ENCODE measurements around the gene LATS1.

Gene LATS1

DNA sequence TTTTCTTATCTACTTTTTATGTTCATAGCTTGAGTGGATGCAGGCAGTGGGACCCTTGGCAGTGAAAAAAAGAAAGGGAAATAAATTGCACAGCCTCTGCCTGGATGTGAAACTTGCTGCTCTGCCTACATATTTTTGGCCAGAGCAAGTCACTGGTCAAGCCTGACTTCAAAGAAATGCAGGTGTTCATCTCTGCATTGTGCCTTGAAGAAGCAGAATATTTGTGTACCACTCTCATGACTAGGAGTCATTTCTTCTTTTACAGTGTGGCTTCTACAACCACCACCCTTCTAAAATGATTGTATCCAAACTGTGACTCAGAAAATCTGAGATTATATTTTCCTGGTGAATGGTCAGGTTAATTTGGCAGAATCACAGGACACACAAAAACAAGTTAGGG, 66.8 kb downstream of the LATS1 start:
- no peaks in the 10 kb centered on the region for H3K27me3 ChIP-seq (ENCODE audit: low read depth, low read length)
- H3K36me3 ChIP-seq (ENCODE audit: control insufficient read depth in 1 of 2, insufficient read depth in 2 of 2, low read length in 2 of 2) = no peaks in the 10 kb centered on the region
- peaks cover 0 to 2% of the 10 kb centered on the region in 2 donors for H3K4me1 ChIP-seq (ENCODE audit: control insufficient read depth in 1 of 2, insufficient read depth in 2 of 2, low read length in 2 of 2)
- no peak overlapping the region for H3K27ac ChIP-seq (ENCODE audit: low read length)
- no peak overlapping the region for H3K4me3 ChIP-seq (ENCODE audit: low read depth in 1 of 2, low read length in 2 of 2)
- no peaks in the 10 kb centered on the region for H3K9me3 ChIP-seq (ENCODE audit: control insufficient read depth in 1 of 2, low read length in 2 of 2)

DNA sequence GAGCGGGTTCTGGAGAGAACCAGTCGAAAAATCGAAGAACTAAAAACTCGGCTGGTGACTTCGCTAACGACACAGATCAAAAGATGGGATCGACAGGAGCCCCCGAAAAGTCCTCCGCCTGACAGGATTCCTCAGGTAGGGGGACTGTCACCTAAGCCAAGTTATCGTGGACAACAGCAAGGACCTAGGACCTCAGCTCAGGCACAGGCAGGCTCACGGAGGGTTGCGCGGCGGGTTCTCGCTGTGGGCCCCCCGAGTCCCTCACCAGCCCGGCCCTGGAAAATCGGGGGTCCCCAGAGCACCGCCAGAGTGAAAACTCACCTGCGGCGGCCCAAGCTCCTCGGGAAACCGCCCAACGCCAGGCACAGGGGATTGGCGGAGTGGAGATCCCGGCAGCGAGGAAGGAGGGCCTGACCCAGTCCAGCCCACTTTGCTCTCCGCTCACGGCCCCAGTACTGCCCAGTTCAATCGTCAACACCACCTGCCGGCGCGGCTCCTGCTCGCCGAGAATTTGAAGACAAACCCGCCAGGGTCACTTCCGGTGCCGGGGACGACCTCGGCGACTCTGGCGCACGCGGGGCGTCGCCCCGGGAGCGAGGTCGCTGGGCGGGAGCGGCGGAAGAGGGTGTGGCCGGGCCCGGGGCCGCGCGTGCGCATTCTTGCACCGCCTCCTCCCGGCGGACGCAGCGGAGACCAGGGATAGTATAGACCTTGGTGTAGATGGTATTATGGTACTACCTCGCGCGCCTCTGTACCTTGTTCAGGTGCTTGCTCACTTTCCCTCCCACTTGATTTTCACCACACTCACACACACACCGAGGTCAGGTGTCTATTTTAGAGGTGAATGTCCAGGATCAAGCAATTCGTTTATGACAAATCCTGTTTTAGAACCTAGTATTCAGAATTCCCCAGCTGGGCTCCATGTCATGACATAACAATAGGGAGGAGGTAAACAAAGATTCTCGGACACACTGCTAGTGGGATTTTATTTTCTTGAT, 69.5 kb downstream of the LATS1 start, which contains the start of gene KATNA1:
Gene KATNA1 (minus strand): TSS at position 567 of the 998 bp plus-strand sequence. CDS start 10,167 bp downstream, outside the sequence.
- peaks cover 0 to 4% of the 10 kb centered on the region in 2 donors for H3K4me1 ChIP-seq (ENCODE audit: control insufficient read depth in 1 of 2, insufficient read depth in 2 of 2, low read length in 2 of 2)
- H3K27ac ChIP-seq (ENCODE audit: low read length) = peak within 1 kb of the TSS; percentile 69
- no peaks in the 10 kb centered on the region for H3K36me3 ChIP-seq (ENCODE audit: control insufficient read depth in 1 of 2, insufficient read depth in 2 of 2, low read length in 2 of 2)
- no peaks in the 10 kb centered on the region for H3K27me3 ChIP-seq (ENCODE audit: low read depth, low read length)
- H3K9me3 ChIP-seq (ENCODE audit: control insufficient read depth in 1 of 2, low read length in 2 of 2) = no peaks in the 10 kb centered on the region
- peak within 1 kb of the TSS; percentile 90 to 93 for H3K4me3 ChIP-seq (ENCODE audit: low read depth in 1 of 2, low read length in 2 of 2)

DNA sequence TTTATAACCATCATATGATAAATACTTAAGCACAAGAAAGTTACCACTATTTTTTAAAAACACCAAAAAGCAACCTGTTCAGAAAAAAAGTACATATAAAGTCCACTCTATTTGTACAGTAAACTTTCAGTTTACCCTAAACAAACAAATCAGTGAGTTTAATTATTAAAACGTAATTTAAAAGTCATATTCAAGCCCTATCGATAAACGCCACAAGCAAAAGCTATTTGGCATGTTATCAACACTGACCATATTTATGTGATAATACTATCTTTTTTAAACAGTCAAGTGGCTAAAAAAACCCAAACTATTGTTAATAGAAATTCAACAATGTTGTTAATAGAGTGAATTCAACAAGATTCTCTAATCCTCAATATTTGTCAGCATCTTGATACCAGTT, 71.3 kb downstream of the LATS1 start:
- no peak overlapping the region for H3K27ac ChIP-seq (ENCODE audit: low read length)
- no peaks in the 10 kb centered on the region for H3K9me3 ChIP-seq (ENCODE audit: control insufficient read depth in 1 of 2, low read length in 2 of 2)
- peaks cover 0 to 4% of the 10 kb centered on the region in 2 donors for H3K4me1 ChIP-seq (ENCODE audit: control insufficient read depth in 1 of 2, insufficient read depth in 2 of 2, low read length in 2 of 2)
- no peaks in the 10 kb centered on the region for H3K36me3 ChIP-seq (ENCODE audit: control insufficient read depth in 1 of 2, insufficient read depth in 2 of 2, low read length in 2 of 2)
- H3K27me3 ChIP-seq (ENCODE audit: low read depth, low read length) = no peaks in the 10 kb centered on the region
- peak overlapping the region; percentile 9 to 93 for H3K4me3 ChIP-seq (ENCODE audit: low read depth in 1 of 2, low read length in 2 of 2)

DNA sequence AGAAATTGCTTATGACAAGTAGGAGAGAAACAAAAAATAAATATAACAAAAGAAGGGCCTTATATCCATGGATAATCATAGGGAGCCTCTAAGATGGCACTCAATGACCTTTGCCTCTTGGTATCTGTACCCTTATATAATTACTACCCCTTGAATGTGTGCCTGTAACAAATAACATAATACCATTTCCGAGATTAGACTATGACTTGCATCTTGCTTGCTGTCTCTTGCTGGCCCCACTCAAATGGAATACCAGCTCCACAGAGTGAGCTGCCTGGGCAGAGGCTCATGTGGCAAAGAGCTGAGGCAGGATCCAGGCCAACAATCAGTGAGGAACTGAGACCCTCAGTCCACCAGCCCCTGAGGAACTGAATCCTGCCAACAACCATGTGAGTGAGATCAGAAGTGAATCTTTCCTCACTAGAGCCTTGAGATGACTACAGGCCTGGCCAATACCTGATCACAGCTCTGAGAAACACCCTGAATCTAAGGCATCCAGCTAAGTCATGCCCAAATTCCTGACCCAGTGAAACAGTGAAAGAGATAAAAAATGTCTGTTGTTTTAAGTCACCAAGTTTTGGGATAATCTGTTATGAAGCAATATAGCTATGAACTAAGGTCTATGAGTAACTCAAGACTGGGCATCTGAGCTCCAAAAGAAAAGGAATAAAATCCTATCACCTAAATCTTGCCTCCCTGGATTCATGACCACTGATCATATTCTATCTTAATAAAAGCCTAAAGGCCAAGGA, 74.9 kb downstream of the LATS1 start:
- Histone ChIP-seq H3K4me1 (ENCODE audit: control insufficient read depth in 1 of 2, insufficient read depth in 2 of 2, low read length in 2 of 2) (peaks cover 0 to 4% of the 10 kb centered on the region in 2 donors), H3K9me3 (ENCODE audit: control insufficient read depth in 1 of 2, low read length in 2 of 2) (no peaks in the 10 kb centered on the region), H3K36me3 (ENCODE audit: control insufficient read depth in 1 of 2, insufficient read depth in 2 of 2, low read length in 2 of 2) (peaks cover 0 to 4% of the 10 kb centered on the region in 2 donors), H3K27me3 (ENCODE audit: low read depth, low read length) (no peaks in the 10 kb centered on the region), H3K27ac (ENCODE audit: low read length) (no peak overlapping the region), H3K4me3 (ENCODE audit: low read depth in 1 of 2, low read length in 2 of 2) (no peak overlapping the region)

DNA sequence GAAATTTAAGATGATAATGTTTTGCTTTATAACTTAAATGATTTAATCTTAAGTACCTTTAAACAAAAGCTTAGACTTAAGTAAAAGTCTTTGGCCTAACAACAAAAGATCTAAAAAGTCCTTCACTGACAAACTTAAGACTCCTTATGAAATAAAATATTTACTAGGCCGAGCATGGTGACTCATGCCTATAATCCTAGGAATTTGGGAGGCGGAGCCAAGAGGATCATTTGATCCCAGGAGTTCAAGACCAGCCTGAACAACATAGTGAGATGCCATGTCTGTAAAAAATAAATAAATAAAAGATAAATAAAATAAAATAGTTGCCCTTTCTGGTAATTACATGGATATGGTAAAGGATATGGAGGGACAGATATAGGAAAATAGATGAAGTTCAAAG, 81.8 kb downstream of the LATS1 start:
- no peaks in the 10 kb centered on the region for H3K4me1 ChIP-seq (ENCODE audit: control insufficient read depth in 1 of 2, insufficient read depth in 2 of 2, low read length in 2 of 2)
- H3K36me3 ChIP-seq (ENCODE audit: control insufficient read depth in 1 of 2, insufficient read depth in 2 of 2, low read length in 2 of 2) = peaks cover 0 to 17% of the 10 kb centered on the region in 2 donors
- no peak overlapping the region for H3K4me3 ChIP-seq (ENCODE audit: low read depth in 1 of 2, low read length in 2 of 2)
- no peak overlapping the region for H3K27ac ChIP-seq (ENCODE audit: low read length)
- no peaks in the 10 kb centered on the region for H3K9me3 ChIP-seq (ENCODE audit: control insufficient read depth in 1 of 2, low read length in 2 of 2)
- no peaks in the 10 kb centered on the region for H3K27me3 ChIP-seq (ENCODE audit: low read depth, low read length)

DNA sequence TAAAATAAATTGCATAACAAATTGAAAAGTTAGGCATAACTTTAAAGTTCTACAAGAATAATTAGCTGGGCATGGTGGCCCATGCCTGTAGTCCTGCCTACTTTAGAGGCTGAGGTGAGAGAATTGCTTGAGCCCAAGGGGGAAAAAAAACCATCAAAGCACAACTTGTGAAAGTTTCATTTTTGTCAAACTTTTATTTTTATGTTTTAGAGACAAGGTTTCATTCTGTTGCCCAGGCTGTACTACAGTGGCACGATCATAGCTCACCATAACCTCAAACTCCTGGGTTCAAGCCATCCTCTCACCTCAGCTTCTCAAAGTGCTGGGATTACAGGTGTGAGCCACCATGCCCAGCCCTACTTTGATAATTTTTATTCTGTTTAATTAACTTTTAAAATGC, 83.6 kb downstream of the LATS1 start:
- no peaks in the 10 kb centered on the region for H3K27me3 ChIP-seq (ENCODE audit: low read depth, low read length)
- H3K4me3 ChIP-seq (ENCODE audit: low read depth in 1 of 2, low read length in 2 of 2) = no peak overlapping the region
- no peaks in the 10 kb centered on the region for H3K4me1 ChIP-seq (ENCODE audit: control insufficient read depth in 1 of 2, insufficient read depth in 2 of 2, low read length in 2 of 2)
- no peak overlapping the region for H3K27ac ChIP-seq (ENCODE audit: low read length)
- H3K9me3 ChIP-seq (ENCODE audit: control insufficient read depth in 1 of 2, low read length in 2 of 2) = no peaks in the 10 kb centered on the region
- H3K36me3 ChIP-seq (ENCODE audit: control insufficient read depth in 1 of 2, insufficient read depth in 2 of 2, low read length in 2 of 2) = peaks cover under 1 to 23% of the 10 kb centered on the region in 2 donors

DNA sequence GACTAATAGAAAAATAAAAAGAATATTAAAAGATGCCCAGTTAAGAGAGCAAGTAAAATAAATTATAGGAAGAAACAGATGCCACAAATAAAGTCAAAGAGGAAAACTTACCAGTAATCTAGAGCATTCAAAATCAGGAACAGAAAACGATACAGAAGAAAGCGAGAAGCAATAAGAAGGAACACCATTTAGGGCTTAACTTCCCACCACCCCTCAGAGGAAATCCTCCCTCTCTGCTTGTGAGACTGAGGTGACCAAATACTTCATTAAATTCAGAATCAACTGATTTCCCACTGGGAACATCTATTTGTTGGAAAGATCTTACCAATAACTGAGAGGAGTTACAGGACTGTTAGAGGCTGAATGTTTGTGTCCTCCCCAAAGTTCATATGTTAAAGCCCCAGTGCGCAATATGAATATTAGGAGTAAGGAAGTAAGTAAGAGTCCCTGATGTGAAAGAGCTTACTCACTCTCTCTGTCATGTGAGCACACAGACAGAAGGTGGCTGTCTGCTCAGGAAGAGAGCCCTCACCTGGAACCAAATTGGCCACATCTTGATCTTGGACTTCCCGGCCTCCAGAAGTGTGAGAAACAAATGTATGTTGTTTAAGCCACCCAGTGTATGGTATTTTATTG, 88.9 kb downstream of the LATS1 start:
- peaks cover 6 to 23% of the 10 kb centered on the region in 2 donors for H3K36me3 ChIP-seq (ENCODE audit: control insufficient read depth in 1 of 2, insufficient read depth in 2 of 2, low read length in 2 of 2)
- no peak overlapping the region for H3K27ac ChIP-seq (ENCODE audit: low read length)
- H3K4me3 ChIP-seq (ENCODE audit: low read depth in 1 of 2, low read length in 2 of 2) = no peak overlapping the region
- H3K4me1 ChIP-seq (ENCODE audit: control insufficient read depth in 1 of 2, insufficient read depth in 2 of 2, low read length in 2 of 2) = no peaks in the 10 kb centered on the region
- H3K9me3 ChIP-seq (ENCODE audit: control insufficient read depth in 1 of 2, low read length in 2 of 2) = no peaks in the 10 kb centered on the region
- no peaks in the 10 kb centered on the region for H3K27me3 ChIP-seq (ENCODE audit: low read depth, low read length)

DNA sequence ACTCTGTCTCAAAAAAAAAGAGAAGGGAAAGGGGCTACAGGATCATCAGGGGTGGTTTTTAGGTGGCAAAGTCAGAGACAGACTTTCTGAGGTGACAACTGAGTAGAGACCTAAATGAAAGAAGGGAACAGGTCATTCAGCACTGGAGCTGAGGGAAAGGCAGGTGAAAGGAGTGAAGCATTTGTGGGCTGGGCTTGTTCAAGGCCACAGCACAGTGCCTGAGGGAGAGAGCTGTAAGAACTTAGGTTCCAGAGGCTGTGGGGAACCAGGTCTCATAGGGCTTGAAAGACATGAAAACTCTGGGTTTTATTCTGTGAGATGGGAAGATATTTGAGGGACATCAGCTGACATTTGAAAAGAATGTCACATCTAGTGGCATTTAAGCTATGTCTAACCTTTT, 90.2 kb downstream of the LATS1 start:
- Histone ChIP-seq H3K4me3 (ENCODE audit: low read depth in 1 of 2, low read length in 2 of 2) (no peak overlapping the region), H3K4me1 (ENCODE audit: control insufficient read depth in 1 of 2, insufficient read depth in 2 of 2, low read length in 2 of 2) (no peaks in the 10 kb centered on the region), H3K36me3 (ENCODE audit: control insufficient read depth in 1 of 2, insufficient read depth in 2 of 2, low read length in 2 of 2) (peaks cover 9 to 31% of the 10 kb centered on the region in 2 donors), H3K9me3 (ENCODE audit: control insufficient read depth in 1 of 2, low read length in 2 of 2) (no peaks in the 10 kb centered on the region), H3K27me3 (ENCODE audit: low read depth, low read length) (no peaks in the 10 kb centered on the region), H3K27ac (ENCODE audit: low read length) (no peak overlapping the region)

DNA sequence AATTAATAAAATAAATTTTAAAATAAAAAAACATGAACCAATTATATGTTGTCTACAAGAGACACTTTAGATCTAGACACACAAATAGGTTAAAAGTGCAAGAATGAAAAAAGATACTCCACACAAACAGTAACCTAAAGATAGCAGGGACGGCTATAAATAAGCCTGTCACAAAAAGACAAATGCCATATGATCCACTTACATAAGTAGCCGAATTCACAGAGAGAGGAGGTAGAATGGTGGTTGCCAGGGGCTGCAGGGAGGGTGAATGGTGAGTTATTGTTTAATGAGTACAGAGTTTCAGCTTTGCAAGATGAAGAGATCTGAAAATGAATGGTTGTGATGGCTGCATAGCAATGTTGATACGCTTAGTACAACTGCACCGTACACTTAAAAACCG, 102.1 kb downstream of the LATS1 start:
- Histone ChIP-seq H3K4me3 (ENCODE audit: low read depth in 1 of 2, low read length in 2 of 2) (no peak overlapping the region), H3K27ac (ENCODE audit: low read length) (no peak overlapping the region), H3K9me3 (ENCODE audit: control insufficient read depth in 1 of 2, low read length in 2 of 2) (peaks cover 0 to 6% of the 10 kb centered on the region in 2 donors), H3K27me3 (ENCODE audit: low read depth, low read length) (no peaks in the 10 kb centered on the region), H3K36me3 (ENCODE audit: control insufficient read depth in 1 of 2, insufficient read depth in 2 of 2, low read length in 2 of 2) (peaks cover 10 to 27% of the 10 kb centered on the region in 2 donors), H3K4me1 (ENCODE audit: control insufficient read depth in 1 of 2, insufficient read depth in 2 of 2, low read length in 2 of 2) (no peaks in the 10 kb centered on the region)

DNA sequence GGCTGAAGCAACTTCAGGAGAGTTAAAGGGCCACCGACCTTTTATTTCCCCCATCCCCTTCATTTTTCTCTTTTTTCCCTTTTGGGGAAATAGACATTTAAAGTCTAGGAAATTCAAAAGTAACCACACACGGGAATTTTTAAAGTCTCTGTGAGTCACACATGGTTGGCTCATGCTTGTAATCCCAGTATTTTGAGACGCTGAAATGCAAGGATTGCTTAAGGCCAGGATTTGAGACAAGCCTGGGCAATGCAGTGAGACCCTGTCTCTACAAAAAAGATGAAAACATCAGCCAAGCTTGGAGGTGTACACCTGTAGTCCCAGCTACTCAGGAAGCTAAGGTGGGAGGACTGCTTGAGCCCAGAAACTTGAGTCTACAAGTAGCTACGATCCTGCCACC, 103.6 kb downstream of the LATS1 start:
- H3K36me3 ChIP-seq (ENCODE audit: control insufficient read depth in 1 of 2, insufficient read depth in 2 of 2, low read length in 2 of 2) = peaks cover 4 to 14% of the 10 kb centered on the region in 2 donors

More for the DNA sequence above, 103.6 kb downstream of the LATS1 start:
- Histone ChIP-seq H3K4me1 (ENCODE audit: control insufficient read depth in 1 of 2, insufficient read depth in 2 of 2, low read length in 2 of 2) (no peaks in the 10 kb centered on the region), H3K27ac (ENCODE audit: low read length) (no peak overlapping the region), H3K27me3 (ENCODE audit: low read depth, low read length) (no peaks in the 10 kb centered on the region), H3K9me3 (ENCODE audit: control insufficient read depth in 1 of 2, low read length in 2 of 2) (peaks cover 0 to 6% of the 10 kb centered on the region in 2 donors), H3K4me3 (ENCODE audit: low read depth in 1 of 2, low read length in 2 of 2) (no peak overlapping the region)

All from muscle layer of duodenum (tissue), 2 donors.